Renal cortex interstitium (tissue), 15 donors: ENCODE measurements around the gene RNASE9. TPM values are rescaled to one million over a fixed set of nuclear protein-coding genes. Genes with fewer than 3 reads are reported as not detected.
"Not testable (repeated sequence)": the region's sequence is repeated elsewhere in the genome, so short reads cannot be mapped to it uniquely, and the experiment has no call there.

Source experiments
- DNase-seq, 11 donors: peaks; one replicate each; pipeline ENCODE4 v3.0.0-alpha.2; 2013; ENCODE audit warnings: low read depth in 9 of 11, low spot score in 4 of 11; ENCODE audit errors: extremely low read depth in 1 of 11
- long read RNA-seq, 16 experiments: transcript quantifications; one replicate each; lab custom pipeline, GENCODE V29; 2026
- polyA plus RNA-seq, 3 donors: library from polyadenylated mRNA; unstranded; fragments of 120-200 nt; gene quantifications; one replicate each; pipeline ENCODE4 v1.2.1, GENCODE V29; 2013; ENCODE audit not compliant: insufficient read length in 3 of 3

The RNASE9 gene
- not detected for polyA plus RNA-seq
- long read RNA-seq, donor 1: 0 reads
- long read RNA-seq, donor 2: 0 reads
- long read RNA-seq, donor 3: 0 reads
- long read RNA-seq, donor 4: 0 reads
- long read RNA-seq, donor 5: 0 reads
- long read RNA-seq, donor 6: 0 reads
- long read RNA-seq, donor 7: 0 reads
- long read RNA-seq, donor 8: 0 reads
- long read RNA-seq, donor 9: 0 reads
- long read RNA-seq, donor 10: 0 reads
- long read RNA-seq, donor 11: 0 reads
- long read RNA-seq, donor 12: 0 reads
- long read RNA-seq, donor 13: 0 reads
- long read RNA-seq, donor 14: 0 reads
- long read RNA-seq, donor 15: 0 reads
- long read RNA-seq, donor 16: 0 reads

GRCh38 chr14:20560961-20561360 is at the start of gene RNASE9:
TSS of gene RNASE9 (minus strand) at chr14:20561047.
- no peak for DNase-seq

- peak in 2 of 11 donors; percentile 61 to 66 for DNase-seq
These were observed 49.3 kb upstream of the RNASE9 start for GRCh38 chr14:20610002-20610765.

GRCh38 chr14:20609215-20610001 is 48.6 kb upstream of the RNASE9 start:
- DNase-seq: peak in 9 of 11 donors; percentile 74 to 92 (median 84)

- no peak for DNase-seq
These were observed 47.7 kb upstream of the RNASE9 start for GRCh38 chr14:20608383-20609110.

- no peak for DNase-seq
These were observed 46.8 kb upstream of the RNASE9 start for GRCh38 chr14:20607617-20608016.

GRCh38 chr14:20606902-20607242 is 46.0 kb upstream of the RNASE9 start:
- DNase-seq: no peak

GRCh38 chr14:20606190-20606901 is 45.5 kb upstream of the RNASE9 start:
- DNase-seq: no peak

GRCh38 chr14:20603813-20604690 is 43.2 kb upstream of the RNASE9 start:
- DNase-seq: no peak

- no peak for DNase-seq
These were observed 41.7 kb upstream of the RNASE9 start for GRCh38 chr14:20602583-20602982.

GRCh38 chr14:20601522-20601921 is 40.7 kb upstream of the RNASE9 start:
- no peak for DNase-seq

GRCh38 chr14:20597108-20597507 is 36.3 kb upstream of the RNASE9 start:
- no peak for DNase-seq

- not testable (repeated sequence) for DNase-seq
These were observed 34.9 kb upstream of the RNASE9 start for GRCh38 chr14:20595726-20596125.

- DNase-seq: no peak
These were observed 31.7 kb upstream of the RNASE9 start for GRCh38 chr14:20592574-20592973.

- DNase-seq: no peak
These were observed 30.4 kb upstream of the RNASE9 start, which contains the start of gene RNASE12 for GRCh38 chr14:20591235-20591634. TSS of gene RNASE12 (minus strand) at chr14:20591376. CDS start at chr14:20590723, 653 bp downstream.

GRCh38 chr14:20587489-20588154 is 26.8 kb upstream of the RNASE9 start, which contains the start of gene RNASE11:
TSS of gene RNASE11 (minus strand) at chr14:20588001.
- DNase-seq: no peak

GRCh38 chr14:20583908-20584307 is 23.1 kb upstream of the RNASE9 start:
- DNase-seq: no peak

GRCh38 chr14:20583142-20583541 is 22.3 kb upstream of the RNASE9 start:
- DNase-seq: no peak
